ENCODE measurements around the gene NKX1-2. TPM values are rescaled to one million over a fixed set of nuclear protein-coding genes. Genes with fewer than 3 reads are reported as not detected.

The NKX1-2 gene
- total RNA-seq, 1 experiment from 2014 or later = 57.7 TPM

GRCh38 chr10:124482876-124483275 lies 33.0 kb upstream of the NKX1-2 start (continued):
- no peak for TF ChIP-seq ATF6 (CRISPR knock-in tag; IDR thresholded peaks at IDR 0.05)

GRCh38 chr10:124482236-124482800 lies 32.5 kb upstream of the NKX1-2 start:
- Mint-ChIP-seq H3K27me3 (ENCODE audit: low read depth) (no peaks in the 10 kb centered on the region), H3K4me1 (peaks cover 40% of the 10 kb centered on the region), H3K4me3 (no peak overlapping the region), H3K27ac (peak overlapping the region; percentile 1; the same call in 1 of the 2 replicates), H3K9me3 (peaks cover 17% of the 10 kb centered on the region), H3K36me3 (peaks cover 30% of the 10 kb centered on the region)
- TF ChIP-seq ZNF396 (CRISPR knock-in tag; IDR thresholded peaks at IDR 0.05; ENCODE audit: borderline replicate concordance) (no peak), MXD4 (CRISPR knock-in tag; IDR thresholded peaks at IDR 0.05; ENCODE audit: borderline replicate concordance) (no peak), GABPB1 (CRISPR knock-in tag; IDR thresholded peaks at IDR 0.05) (no peak), FOXP1 (CRISPR knock-in tag; IDR thresholded peaks at IDR 0.05; ENCODE audit: borderline replicate concordance) (no peak), TP53 (CRISPR knock-in tag; IDR thresholded peaks at IDR 0.05) (no peak), NFYB (CRISPR knock-in tag; conservative IDR thresholded peaks at IDR 0.05; ENCODE audit: low read depth) (no peak)
- TF ChIP-seq, protein P1, sequence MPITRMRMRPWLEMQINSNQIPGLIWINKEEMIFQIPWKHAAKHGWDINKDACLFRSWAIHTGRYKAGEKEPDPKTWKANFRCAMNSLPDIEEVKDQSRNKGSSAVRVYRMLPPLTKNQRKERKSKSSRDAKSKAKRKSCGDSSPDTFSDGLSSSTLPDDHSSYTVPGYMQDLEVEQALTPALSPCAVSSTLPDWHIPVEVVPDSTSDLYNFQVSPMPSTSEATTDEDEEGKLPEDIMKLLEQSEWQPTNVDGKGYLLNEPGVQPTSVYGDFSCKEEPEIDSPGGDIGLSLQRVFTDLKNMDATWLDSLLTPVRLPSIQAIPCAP (CRISPR knock-in tag; IDR thresholded peaks at IDR 0.05) = no peak
- TF ChIP-seq, protein P2, sequence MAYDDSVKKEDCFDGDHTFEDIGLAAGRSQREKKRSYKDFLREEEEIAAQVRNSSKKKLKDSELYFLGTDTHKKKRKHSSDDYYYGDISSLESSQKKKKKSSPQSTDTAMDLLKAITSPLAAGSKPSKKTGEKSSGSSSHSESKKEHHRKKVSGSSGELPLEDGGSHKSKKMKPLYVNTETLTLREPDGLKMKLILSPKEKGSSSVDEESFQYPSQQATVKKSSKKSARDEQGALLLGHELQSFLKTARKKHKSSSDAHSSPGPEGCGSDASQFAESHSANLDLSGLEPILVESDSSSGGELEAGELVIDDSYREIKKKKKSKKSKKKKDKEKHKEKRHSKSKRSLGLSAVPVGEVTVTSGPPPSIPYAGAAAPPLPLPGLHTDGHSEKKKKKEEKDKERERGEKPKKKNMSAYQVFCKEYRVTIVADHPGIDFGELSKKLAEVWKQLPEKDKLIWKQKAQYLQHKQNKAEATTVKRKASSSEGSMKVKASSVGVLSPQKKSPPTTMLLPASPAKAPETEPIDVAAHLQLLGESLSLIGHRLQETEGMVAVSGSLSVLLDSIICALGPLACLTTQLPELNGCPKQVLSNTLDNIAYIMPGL (CRISPR knock-in tag; IDR thresholded peaks at IDR 0.05) = no peak
- TF ChIP-seq, protein P3, sequence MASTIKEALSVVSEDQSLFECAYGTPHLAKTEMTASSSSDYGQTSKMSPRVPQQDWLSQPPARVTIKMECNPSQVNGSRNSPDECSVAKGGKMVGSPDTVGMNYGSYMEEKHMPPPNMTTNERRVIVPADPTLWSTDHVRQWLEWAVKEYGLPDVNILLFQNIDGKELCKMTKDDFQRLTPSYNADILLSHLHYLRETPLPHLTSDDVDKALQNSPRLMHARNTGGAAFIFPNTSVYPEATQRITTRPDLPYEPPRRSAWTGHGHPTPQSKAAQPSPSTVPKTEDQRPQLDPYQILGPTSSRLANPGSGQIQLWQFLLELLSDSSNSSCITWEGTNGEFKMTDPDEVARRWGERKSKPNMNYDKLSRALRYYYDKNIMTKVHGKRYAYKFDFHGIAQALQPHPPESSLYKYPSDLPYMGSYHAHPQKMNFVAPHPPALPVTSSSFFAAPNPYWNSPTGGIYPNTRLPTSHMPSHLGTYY (CRISPR knock-in tag; IDR thresholded peaks at IDR 0.05) = no peak
- no peak for ATAC-seq
- no peak for DNase-seq (ENCODE audit: low spot score)
- POLR2A ChIA-PET = no interaction called here
- CTCF ChIA-PET = no interaction called here

DNA sequence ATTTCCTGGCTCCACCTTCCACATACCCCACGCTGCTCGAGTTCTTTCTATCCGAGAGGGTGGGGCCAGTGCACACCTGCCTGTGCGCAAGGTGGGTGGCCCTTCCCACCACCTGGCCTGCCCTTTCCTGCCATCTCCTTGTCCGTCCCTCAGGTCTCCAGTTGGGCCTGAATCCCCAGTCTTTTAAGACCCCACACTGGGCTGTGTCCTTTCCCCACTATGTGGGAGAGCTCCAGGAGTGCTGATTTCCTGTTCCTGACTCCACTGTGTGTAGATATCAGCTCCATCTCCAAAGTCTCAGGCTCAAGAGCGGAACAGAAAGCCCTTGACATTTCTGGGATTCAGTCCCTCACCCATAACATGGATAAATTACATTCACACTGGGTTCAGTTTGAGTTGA lies 31.9 kb upstream of the NKX1-2 start:
- TF ChIP-seq HMGA2 (CRISPR knock-in tag; IDR thresholded peaks at IDR 0.05) (no peak), ZNF423 (CRISPR knock-in tag; IDR thresholded peaks at IDR 0.05) (peak; percentile 91)
- CTCF ChIA-PET = no interaction called here
- DNase-seq (ENCODE audit: low spot score) = no peak
- peak; percentile 18; the same call in 1 of the 2 replicates for ATAC-seq
- Mint-ChIP-seq H3K4me1 (peaks cover 42% of the 10 kb centered on the region), H3K27ac (peak overlapping the region; percentile 75), H3K4me3 (no peak overlapping the region), H3K36me3 (peaks cover 24% of the 10 kb centered on the region), H3K9me3 (peaks cover 11% of the 10 kb centered on the region), H3K27me3 (ENCODE audit: low read depth) (no peaks in the 10 kb centered on the region)
- POLR2A ChIA-PET = interaction anchor here (0.5 kb wide), 1 partner anchor 9 kb away, joined by 3 read pairs; no protein-coding TSS in a partner anchor

DNA sequence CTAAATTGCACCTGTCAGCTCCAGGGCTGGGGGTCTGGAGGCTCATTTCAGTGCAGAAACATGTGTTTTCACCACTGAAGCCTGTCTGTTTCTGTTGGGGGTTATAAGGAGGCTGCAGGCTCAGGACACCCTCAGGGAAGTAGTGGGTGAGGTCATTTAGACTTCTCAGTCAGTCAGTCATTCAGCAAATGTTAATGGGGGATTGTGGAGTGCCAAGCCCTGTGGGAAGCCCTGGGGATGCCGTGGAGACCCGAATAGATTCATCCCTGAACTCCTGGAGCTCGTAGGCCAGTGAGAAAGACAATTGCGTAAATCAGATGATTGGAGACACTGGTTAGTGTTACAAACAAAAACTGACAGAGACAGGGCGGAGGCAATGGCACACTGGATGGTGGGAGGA lies 31.0 kb upstream of the NKX1-2 start:
- ATAC-seq (no peak), DNase-seq (ENCODE audit: low spot score) (no peak)
- Mint-ChIP-seq H3K27ac (peak overlapping the region; percentile 44; the same call in 1 of the 2 replicates), H3K9me3 (peaks cover 2% of the 10 kb centered on the region), H3K4me1 (peaks cover 43% of the 10 kb centered on the region), H3K4me3 (no peak overlapping the region), H3K36me3 (peaks cover 15% of the 10 kb centered on the region), H3K27me3 (ENCODE audit: low read depth) (no peaks in the 10 kb centered on the region)
- ChIA-PET POLR2A (no interaction called here), CTCF (no interaction called here)
- no peak for TF ChIP-seq HMGA2 (CRISPR knock-in tag; IDR thresholded peaks at IDR 0.05)
- TF ChIP-seq FOXP4 (CRISPR knock-in tag; IDR thresholded peaks at IDR 0.05) = no peak
- no peak for TF ChIP-seq NR3C1 (CRISPR knock-in tag; conservative IDR thresholded peaks at IDR 0.05; ENCODE audit: low read depth)
- TF ChIP-seq GABPB1 (CRISPR knock-in tag; IDR thresholded peaks at IDR 0.05) = no peak
- no peak for TF ChIP-seq CREB1 (CRISPR knock-in tag; IDR thresholded peaks at IDR 0.05)
- TF ChIP-seq E2F5 (CRISPR knock-in tag; IDR thresholded peaks at IDR 0.05) = no peak
- TF ChIP-seq TP53 (CRISPR knock-in tag; IDR thresholded peaks at IDR 0.05) = no peak
- no peak for TF ChIP-seq ZMAT4 (CRISPR knock-in tag; IDR thresholded peaks at IDR 0.05)
- TF ChIP-seq, protein P4, sequence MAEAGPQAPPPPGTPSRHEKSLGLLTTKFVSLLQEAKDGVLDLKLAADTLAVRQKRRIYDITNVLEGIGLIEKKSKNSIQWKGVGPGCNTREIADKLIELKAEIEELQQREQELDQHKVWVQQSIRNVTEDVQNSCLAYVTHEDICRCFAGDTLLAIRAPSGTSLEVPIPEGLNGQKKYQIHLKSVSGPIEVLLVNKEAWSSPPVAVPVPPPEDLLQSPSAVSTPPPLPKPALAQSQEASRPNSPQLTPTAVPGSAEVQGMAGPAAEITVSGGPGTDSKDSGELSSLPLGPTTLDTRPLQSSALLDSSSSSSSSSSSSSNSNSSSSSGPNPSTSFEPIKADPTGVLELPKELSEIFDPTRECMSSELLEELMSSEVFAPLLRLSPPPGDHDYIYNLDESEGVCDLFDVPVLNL (CRISPR knock-in tag; IDR thresholded peaks at IDR 0.05; ENCODE audit: borderline replicate concordance, low read depth) = no peak
